ENCODE measurements around the gene TTLL1. TPM values are rescaled to one million over a fixed set of nuclear protein-coding genes. Genes with fewer than 3 reads are reported as not detected.
A peak's percentile ranks its signal among the peaks of the same experiment; 100 is the strongest.

The TTLL1 gene
- polyA plus RNA-seq, 1 donor (not counting 4 experiments of a cell fraction or from before 2014, with no cell fraction given): 3.5 TPM

DNA sequence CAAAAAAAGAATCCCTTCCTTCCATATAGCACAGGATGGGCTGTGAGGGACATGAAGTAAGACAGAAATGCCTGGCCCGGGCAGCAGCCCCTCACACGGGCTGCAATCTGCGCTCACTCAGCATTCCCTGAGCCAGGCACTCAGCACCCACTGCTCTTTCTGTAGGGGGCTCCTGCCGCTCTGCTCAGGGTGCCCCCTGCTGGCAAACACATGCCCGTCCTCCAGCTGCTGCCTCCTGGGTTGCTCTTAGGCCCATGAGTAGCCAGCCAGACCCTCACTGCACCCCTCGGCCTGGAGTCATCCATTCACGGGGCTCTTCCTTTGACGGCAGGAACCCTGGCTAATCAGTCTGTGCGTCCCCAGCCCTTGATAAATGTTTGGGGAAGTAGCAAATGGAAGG lies 47.1 kb upstream of the TTLL1 start:
- H3K4me3 ChIP-seq (ENCODE audit: control insufficient read depth in 2 of 3, extremely low read depth in 1 of 3, insufficient read depth in 2 of 3, low read depth in 1 of 3, low read length in 3 of 3): no peak overlapping the region
- dilution Hi-C loops (cut with MboI; ENCODE audit: extremely low pct_ligation_motif_present, low sequenced_read_pairs): no loop called here
- H4K20me1 ChIP-seq (ENCODE audit: control insufficient read depth, extremely low read depth, insufficient read depth, low read length): no peaks in the 10 kb centered on the region
- H3K27ac ChIP-seq (ENCODE audit: control insufficient read depth, insufficient read depth, low read length): no peak overlapping the region
- H3K9me1 ChIP-seq (ENCODE audit: control insufficient read depth, extremely low read depth, insufficient read depth, low read length): no peaks in the 10 kb centered on the region
- H2AFZ ChIP-seq (ENCODE audit: control insufficient read depth, low read length): no peak overlapping the region
- no peaks in the 10 kb centered on the region for H3K9me3 ChIP-seq (ENCODE audit: control insufficient read depth, low read depth, low read length)
- no peak overlapping the region for H3K9ac ChIP-seq (ENCODE audit: control insufficient read depth, extremely low read depth, insufficient read depth, low read length)
- no peaks in the 10 kb centered on the region for H3K27me3 ChIP-seq (ENCODE audit: control insufficient read depth, extremely low read depth, insufficient read depth, low read length)
- DNase-seq (ENCODE audit: low read depth, low spot score) (no peak), FAIRE-seq (no peak)
- no peak for TF ChIP-seq EZH2 (IDR thresholded peaks at IDR 0.05; ENCODE audit: low read length)
- TF ChIP-seq, protein P1, sequence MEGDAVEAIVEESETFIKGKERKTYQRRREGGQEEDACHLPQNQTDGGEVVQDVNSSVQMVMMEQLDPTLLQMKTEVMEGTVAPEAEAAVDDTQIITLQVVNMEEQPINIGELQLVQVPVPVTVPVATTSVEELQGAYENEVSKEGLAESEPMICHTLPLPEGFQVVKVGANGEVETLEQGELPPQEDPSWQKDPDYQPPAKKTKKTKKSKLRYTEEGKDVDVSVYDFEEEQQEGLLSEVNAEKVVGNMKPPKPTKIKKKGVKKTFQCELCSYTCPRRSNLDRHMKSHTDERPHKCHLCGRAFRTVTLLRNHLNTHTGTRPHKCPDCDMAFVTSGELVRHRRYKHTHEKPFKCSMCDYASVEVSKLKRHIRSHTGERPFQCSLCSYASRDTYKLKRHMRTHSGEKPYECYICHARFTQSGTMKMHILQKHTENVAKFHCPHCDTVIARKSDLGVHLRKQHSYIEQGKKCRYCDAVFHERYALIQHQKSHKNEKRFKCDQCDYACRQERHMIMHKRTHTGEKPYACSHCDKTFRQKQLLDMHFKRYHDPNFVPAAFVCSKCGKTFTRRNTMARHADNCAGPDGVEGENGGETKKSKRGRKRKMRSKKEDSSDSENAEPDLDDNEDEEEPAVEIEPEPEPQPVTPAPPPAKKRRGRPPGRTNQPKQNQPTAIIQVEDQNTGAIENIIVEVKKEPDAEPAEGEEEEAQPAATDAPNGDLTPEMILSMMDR (optimal IDR thresholded peaks at IDR 0.05 in 1 of 3, IDR thresholded peaks at IDR 0.05 in 1 of 3, conservative IDR thresholded peaks at IDR 0.05 in 1 of 3; ENCODE audit: extremely low read depth in 1 of 3, insufficient read depth in 2 of 3, low read length in 3 of 3): peak; percentile 60 to 81 (median 71)
- H3K79me2 ChIP-seq (ENCODE audit: control insufficient read depth, insufficient read depth, low read length): peaks cover 13% of the 10 kb centered on the region
- H3K4me2 ChIP-seq (ENCODE audit: control insufficient read depth, extremely low read depth, insufficient read depth, low read depth, low read length): no peak overlapping the region
- H3K36me3 ChIP-seq (ENCODE audit: control insufficient read depth in 2 of 2, extremely low read depth in 1 of 2, insufficient read depth in 2 of 2, low read length in 2 of 2): peaks cover 38 to 51% of the 10 kb centered on the region in 2 experiments
- H3K4me1 ChIP-seq (ENCODE audit: control insufficient read depth, extremely low read depth, insufficient read depth, low read length): no peaks in the 10 kb centered on the region

DNA sequence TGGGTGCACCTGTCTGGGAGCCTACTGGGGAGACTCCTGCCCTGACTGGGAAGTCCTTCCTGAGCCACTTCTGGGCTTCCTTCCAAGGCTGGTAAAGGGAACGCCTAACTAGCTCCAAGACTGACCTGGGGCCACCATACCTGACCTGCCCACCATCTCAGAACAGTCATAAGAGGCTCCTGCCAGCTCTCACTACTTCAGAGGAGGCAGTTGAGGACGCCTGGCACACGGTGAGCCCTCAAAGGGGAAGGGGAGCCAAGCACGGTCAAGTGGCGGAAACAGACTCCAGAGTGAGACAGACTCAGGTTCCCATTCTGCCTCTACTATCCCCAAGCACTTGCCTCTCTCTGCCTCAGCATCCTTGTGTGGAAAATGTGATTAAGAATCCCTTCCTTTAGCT lies 46.4 kb upstream of the TTLL1 start:
- Histone ChIP-seq H3K9me1 (ENCODE audit: control insufficient read depth, extremely low read depth, insufficient read depth, low read length) (no peaks in the 10 kb centered on the region), H3K9me3 (ENCODE audit: control insufficient read depth, low read depth, low read length) (no peaks in the 10 kb centered on the region), H3K4me3 (ENCODE audit: control insufficient read depth in 2 of 3, extremely low read depth in 1 of 3, insufficient read depth in 2 of 3, low read depth in 1 of 3, low read length in 3 of 3) (no peak overlapping the region), H3K36me3 (ENCODE audit: control insufficient read depth in 2 of 2, extremely low read depth in 1 of 2, insufficient read depth in 2 of 2, low read length in 2 of 2) (peaks cover 39 to 46% of the 10 kb centered on the region in 2 experiments), H3K4me2 (ENCODE audit: control insufficient read depth, extremely low read depth, insufficient read depth, low read depth, low read length) (no peak overlapping the region), H3K79me2 (ENCODE audit: control insufficient read depth, insufficient read depth, low read length) (peaks cover 6% of the 10 kb centered on the region), H3K4me1 (ENCODE audit: control insufficient read depth, extremely low read depth, insufficient read depth, low read length) (no peaks in the 10 kb centered on the region), H3K27me3 (ENCODE audit: control insufficient read depth, extremely low read depth, insufficient read depth, low read length) (no peaks in the 10 kb centered on the region), H2AFZ (ENCODE audit: control insufficient read depth, low read length) (no peak overlapping the region), H3K9ac (ENCODE audit: control insufficient read depth, extremely low read depth, insufficient read depth, low read length) (no peak overlapping the region), H4K20me1 (ENCODE audit: control insufficient read depth, extremely low read depth, insufficient read depth, low read length) (no peaks in the 10 kb centered on the region), H3K27ac (ENCODE audit: control insufficient read depth, insufficient read depth, low read length) (no peak overlapping the region)
- dilution Hi-C loops (cut with MboI; ENCODE audit: extremely low pct_ligation_motif_present, low sequenced_read_pairs): no loop called here
- FAIRE-seq: no peak
- DNase-seq (ENCODE audit: low read depth, low spot score): no peak
- TF ChIP-seq, protein P1 (optimal IDR thresholded peaks at IDR 0.05 in 1 of 3, IDR thresholded peaks at IDR 0.05 in 1 of 3, conservative IDR thresholded peaks at IDR 0.05 in 1 of 3; ENCODE audit: extremely low read depth in 1 of 3, insufficient read depth in 2 of 3, low read length in 3 of 3): no peak
- no peak for TF ChIP-seq EZH2 (IDR thresholded peaks at IDR 0.05; ENCODE audit: low read length)
